Right forelimb (tissue), 1 donor: ENCODE results near the gene SERPINA12.

Experiments used
- DNase-seq: peaks from one replicate; pipeline ENCODE4 v3.0.0-alpha.2; 2018

The SERPINA12 gene

DNA sequence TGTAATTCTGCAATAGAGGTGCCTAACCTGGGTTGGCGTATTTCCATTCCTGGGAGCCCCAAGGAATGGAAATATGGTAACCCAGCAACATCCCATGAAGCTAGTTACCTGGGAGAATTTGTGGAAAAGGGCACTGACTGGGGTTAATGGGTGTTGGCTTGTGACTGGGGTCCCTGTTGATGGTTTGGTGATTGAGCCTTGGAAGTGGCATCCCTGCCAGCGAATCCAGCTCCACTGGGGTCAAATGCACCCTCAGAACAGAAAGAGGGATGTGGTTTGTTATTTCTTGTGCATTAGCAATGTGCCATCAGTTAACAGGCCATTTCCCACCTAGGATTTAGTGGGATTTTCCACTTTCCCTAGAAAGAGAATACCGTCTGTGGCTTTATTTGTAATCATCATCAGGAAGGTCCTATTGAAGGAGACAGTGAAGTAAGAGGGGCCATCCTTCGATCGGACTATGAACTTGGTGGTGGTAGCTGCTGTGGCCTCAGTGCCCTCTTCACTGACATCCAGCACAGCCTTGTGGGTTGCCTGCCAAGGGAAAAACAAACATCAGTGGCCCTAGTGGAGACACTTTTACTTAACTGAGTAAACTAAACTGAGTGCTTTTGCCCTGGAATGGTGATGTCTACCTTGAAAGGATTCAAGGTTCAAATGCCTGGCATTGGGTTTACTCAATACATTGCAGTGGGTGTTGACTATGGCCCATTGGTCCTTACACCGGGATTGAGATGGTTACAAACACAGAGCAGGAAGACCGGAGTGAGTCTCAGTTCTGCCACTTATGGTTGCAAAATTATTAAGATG is 46.3 kb downstream of the SERPINA12 start:
- no peak for DNase-seq

DNA sequence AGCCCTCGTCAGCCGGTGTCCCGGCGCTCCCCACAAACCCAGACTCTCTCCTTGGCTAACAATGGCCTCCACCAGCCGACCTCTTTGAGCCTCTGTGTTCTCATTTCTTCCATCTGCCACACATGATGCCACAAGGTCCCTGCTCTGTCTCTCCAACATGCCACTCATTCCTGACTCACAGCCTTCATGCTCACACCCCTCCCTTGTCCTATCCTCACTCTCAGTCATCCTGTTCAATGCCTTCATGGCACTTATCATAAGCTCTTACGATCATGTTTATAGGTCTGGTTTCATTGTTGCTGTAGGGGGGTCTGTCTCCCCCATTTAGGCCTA is 47.1 kb downstream of the SERPINA12 start:
- DNase-seq: no peak

DNA sequence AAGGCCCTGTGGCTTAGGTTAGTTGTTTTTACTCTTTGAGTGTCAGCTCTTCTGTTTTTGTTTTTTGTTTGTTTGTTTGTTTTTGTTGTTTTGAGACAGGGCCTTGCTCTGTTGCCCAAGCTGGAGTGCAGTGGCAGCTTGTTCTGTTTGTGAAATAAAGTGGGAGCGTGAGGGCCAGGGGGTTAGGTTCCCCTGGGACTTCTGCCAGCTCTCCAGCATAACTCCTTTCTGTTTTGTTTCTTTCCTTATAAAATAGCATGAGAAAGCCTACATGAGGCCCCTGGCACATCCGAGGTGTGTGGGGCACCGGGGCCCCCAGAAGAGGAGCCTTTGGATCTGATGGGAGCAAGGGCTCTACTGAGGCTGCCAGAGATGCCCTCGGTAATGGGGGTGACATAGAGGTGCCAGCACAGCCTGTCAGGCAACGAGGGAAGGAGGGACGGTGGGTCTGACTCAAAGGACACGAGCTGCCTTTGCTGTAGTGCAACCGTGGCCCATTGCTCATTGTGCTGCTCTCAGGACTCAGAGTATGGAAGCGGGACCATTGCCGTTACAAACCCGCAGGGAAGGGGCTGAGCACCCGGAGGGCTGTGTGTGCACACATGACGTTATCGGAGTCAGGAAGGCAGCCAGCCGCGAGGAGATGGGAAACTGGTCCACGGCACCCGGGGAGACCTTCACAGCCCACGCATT is 47.6 kb downstream of the SERPINA12 start:
- DNase-seq: no peak

DNA sequence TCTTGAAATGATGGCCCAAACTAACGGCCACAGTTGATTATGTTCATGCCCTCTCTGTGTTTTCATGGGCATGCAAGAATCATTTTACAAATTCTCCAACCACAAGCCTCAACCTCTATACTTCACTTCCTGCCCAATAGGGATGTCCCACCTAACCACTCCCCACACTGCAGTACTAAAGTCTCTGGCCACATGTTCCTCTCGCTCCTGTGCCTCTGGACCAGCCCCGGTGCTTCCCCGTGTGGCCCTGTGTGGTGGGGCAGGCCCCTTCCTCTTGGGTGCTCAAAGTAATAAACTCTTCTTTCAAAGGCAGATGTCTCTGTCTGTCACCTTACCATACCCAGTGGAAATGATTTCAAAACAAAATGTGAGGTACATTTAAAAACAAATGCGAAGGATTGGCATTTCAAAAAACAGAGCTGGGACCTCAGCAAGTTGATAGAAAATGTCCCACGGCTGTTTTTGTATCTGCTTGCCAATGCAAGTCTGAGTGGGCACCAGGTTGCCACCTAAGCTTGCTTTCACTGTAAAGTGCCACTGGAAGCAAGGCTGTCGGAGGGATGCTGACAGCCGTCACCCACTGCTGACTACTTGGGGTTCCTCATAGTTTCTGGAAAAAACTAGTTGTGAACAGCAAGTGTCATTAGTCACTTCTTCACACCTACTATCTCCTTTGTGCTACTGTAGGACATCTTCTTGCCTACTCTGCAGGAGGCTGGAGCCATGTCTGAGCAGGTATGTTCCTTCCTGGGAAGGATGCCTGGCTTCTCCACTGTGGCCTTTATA is 48.4 kb downstream of the SERPINA12 start:
- DNase-seq: no peak

DNA sequence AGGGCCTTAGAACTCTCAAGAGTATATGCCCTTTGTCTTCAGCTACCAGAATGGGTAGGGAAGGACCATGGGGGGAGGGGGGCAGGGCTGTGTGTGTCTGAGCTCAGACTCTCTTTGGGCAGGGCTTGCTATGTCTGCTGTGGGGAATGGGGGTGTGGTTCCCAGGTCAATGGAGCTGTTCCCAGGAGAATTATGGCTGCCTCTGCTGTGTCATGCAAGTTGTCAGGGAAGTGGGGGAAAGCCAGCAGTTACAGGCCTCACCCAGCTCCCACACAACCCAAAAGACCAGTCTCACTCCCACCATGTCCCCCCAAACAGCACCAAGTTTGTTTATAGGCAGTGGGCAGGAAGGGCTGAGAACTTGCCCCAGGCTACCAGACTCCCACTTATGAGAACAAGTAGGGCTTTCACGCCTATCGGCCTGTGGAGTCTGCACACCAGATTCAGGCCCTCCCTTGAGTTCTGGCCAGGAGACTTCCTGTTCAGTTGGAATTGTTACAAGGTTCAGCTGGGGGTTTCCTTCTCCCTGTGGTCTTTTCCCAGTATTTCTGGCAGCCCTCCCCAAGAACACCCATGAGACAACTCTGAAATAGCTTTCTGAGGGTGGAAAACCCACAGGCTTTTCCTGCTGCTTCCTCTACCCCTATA is 50.6 kb downstream of the SERPINA12 start:
- DNase-seq: no peak

DNA sequence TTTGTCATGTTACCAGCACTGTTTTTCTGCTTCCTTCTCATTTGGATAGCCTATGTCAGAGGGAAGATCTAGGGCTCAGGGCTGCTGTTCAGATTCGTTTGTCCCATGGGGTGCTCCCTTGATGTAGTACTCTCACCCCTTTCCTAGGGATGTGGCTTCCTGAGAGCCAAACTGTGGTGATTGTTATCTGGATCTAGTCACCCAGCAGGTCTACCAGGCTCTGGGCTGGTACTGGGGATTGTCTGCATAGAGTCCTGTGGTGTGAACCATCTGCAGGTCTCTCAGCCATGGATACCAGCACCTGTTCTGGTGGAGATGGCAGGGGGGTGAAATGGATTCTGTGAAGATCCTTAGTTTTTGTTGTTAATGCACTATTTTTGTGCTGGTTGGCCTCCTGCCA is 51.2 kb downstream of the SERPINA12 start:
- no peak for DNase-seq

DNA sequence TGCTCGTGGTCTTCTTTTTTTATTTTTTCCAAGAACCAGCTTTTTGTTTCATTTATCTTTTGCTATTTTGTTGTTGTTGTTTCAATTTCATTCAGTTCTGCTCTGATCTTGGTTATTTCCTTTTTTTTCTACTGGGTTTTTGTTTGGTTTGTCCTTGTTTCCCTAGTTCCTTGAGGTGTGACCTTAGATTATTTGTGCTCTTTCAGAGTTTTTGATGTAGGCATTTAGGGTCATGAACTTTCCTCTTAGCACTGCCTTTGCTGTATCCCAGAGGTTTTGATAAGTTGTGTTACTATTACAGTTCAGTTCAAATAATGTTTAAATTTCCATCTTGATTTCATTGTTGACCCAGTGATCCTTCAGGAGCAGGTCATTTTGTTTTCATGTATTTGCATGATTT is 53.3 kb downstream of the SERPINA12 start:
- no peak for DNase-seq

DNA sequence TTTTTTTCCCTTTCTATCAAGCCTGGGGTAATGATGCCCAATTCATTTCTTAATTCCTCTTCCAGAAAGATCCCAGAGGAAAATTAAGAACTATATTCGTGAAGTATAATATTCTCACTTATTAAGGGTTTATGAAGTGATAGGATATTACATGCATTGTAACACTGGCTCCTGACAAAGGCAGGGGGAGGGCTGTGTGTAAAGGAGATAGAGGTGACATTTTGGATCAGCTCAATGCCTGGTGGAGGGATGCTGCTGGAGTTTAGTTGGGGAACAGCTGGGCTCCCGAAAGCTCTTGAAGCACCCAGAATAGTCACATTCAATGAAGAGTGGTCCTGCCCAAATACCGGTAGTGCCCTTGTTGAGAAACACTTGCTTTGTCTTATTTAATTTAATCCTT is 57.4 kb downstream of the SERPINA12 start:
- DNase-seq: no peak

DNA sequence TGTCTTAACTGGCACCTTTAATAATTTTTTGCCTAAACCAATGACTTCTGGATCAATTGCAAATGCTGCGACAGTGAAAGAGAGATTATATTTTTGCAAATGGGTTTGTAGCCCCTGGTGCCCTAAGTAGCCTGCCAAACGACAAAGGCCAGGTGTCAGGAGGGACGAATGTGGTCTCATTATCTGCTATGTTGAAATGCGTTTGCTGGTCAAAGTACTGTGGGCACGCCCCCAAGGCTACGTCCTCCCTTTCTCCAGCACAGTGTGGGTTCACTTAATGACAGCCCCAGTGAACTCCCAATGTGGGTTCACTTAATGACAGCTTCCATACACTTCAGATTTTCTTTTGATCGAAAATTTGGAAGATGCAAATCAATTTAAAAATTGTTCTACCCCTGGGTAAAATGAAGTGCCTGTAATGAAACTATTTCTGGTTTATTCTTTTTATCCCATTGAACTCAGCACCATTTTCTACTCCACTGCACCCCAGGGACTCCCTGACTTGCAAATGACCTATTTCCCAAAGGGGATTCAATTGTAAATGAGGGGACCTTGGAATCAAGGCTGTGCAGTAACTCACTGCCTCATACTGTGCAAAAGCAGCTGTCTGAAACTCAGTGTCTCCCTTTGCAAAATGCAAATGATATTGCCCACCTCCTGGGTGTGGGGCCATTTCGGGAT is 58.0 kb downstream of the SERPINA12 start:
- DNase-seq: no peak

DNA sequence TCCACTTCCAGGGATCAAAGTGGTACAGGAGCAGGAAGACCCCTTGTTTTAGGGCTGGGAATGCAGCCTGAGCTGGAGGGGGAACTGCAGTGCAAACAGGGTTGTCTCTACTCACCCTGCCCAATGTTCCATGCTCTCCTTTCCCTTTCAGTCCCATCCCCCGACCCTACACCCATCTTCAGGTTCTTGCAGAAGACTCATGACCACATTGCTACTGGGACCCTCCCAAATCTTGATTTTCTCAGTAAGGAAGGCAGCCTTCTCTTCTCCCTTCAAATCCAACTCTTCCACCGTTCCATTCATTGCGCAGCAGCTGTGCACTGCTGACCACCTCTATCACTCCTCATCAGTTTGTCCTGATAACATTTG is 58.6 kb downstream of the SERPINA12 start:
- DNase-seq: no peak

DNA sequence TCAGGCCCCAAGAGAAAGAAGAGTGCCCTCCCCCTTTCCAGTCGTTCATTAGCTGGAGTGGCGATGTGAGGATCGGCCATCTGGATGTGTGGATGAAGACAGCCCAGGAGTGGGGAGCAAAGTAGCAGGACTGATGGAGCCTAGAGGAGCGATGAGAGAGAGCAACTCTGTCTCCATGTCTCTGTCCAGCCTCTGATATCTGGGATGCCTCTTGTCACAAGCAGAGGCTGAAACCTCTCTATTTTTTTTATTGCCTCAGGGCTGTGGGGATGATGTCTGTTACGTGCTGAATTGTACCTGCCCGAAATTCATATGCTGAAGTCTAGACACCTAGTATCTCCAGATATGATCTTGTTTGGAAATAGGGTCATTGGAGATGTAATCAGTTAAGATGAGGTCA is 59.3 kb downstream of the SERPINA12 start:
- DNase-seq: no peak

DNA sequence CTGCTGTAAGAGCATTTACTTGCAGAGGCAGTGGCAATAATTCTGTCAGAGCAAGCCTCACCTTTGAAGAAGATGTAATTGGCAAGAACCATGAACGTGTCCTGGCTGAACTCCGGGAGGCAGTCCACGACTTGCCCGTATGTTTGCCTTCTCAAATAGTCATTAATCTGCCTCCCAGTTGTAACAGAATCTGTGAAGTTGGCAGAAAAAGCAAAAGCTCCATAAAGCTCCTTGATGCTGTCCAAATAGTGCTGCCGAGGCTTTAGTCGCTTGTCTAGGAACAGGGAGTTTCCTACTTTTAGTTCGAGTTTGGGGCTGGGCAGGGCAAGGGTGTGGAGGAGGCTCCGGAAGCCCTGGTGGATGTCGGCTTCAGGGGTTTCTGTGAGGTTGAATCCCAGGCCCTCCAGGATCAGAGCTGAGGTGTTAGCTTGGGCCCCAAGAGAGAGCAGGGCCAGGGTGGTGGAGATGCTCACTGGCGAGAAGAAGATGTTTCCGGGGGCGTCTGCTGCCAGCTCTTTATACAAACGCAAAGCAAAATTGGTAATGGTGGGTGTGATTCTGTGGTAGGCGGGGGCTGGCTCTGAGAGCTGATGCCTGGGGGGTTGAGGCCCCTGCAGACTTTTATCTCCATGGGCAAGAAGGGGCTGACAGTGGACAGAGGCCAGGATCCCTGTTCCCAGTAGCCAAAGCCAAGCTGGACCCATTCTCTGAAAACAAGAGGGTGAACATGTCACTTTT is 61.0 kb downstream of the SERPINA12 start:
- no peak for DNase-seq

DNA sequence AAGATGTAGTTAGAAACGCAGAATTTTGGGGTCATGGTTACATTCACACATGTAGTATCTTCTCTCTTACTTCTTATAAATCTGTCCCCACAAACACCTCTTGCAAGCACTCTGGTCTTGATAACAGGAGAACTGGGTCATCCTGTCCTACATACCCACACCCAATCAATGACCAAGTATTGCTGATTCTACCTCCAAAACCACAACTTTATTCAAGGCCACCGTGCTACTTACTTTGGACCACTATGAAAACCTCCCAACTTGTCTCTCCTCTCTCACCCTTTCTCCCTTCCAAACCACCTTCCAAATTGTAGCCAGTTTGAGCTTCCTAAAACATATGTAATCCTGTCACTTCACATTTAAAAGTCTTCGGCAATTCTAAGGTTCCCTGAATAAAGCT is 62.1 kb downstream of the SERPINA12 start:
- DNase-seq: no peak

DNA sequence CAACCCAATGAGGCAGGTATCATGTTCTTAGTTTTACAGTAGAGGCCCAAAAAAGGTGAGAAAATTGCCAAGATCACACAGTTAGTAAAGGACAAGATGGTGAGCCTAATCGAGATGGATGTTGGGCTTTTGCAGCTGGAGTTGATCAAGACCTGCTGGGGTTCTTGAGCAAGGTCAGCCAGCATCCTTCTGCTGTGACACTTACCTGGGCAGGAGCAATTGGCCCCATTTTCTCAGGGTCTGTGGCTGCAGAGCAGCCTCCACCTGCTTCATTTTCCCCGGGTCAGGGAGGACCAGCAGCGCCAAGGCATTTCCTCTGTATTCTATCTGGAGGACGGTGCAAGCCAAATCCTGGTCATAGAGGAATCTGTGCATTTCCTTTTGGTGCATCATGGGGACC is 63.1 kb downstream of the SERPINA12 start:
- no peak for DNase-seq

DNA sequence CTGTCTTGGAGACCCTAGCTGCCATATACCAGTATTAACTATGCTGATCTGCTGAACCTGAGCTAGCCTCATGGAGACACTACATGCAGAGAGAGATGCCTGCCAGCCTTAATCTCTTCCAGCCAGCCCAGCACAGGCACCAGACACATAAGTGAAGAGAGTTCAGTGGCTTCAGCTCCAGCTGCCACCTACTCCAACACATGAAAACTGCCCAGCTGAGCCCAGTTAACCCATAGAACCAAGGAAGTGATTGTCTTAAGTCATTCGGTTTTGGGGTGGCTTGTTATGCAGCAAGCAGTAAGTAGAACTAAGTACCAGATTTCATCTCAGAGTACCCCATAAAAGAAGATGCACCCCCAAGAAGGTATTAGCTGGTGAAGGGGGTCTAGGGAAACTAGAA is 64.3 kb downstream of the SERPINA12 start:
- DNase-seq: no peak

DNA sequence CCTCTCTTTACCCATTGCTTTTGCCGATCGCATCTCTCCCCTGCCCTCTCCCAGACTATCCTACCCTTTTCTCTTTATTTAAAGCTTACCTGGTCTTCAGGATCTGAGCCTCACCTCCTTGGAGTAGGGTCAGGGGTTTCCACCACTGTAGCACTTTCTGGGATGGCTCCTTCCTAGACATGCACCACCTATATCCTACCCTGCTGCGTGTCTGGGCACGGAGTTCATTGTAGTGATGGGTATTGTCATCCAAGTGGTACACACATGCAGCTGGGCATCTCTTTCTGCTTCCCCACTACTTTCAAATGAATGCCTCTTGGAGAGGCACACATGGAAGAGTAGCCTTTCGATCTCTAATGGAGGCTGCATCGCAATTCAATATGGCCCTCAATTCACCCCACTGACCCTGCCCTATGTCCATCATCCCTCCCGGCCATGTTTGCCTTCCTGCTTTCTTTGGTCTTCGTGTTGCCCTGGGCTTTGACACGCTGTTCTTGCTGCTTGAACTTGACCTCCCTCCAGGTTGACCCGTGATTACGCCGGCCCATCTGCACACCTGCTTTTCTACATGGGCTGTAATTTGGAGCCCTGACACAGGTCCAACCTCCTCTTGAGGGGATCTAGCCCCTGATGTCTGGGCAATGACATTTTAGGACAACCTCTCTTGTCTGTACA is 67.6 kb downstream of the SERPINA12 start:
- DNase-seq: no peak

DNA sequence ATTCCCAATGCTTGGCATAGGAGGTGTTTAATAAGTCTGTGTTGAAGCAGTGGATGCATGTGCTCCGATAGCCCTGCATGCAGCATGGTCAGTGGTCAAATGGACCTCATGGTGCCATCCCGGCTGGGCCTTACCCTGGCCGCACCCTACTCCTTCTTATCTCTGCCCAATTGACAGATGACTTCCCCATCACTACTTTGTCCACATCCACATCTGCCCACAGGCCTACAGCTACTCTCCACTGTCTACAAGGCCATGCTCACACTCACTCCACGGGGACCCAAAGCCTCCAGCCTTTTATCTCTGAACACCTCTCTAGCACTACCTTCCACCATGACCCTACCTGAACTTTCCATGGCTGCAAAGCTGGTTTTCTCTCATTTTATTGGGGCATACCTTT is 68.1 kb downstream of the SERPINA12 start:
- no peak for DNase-seq

DNA sequence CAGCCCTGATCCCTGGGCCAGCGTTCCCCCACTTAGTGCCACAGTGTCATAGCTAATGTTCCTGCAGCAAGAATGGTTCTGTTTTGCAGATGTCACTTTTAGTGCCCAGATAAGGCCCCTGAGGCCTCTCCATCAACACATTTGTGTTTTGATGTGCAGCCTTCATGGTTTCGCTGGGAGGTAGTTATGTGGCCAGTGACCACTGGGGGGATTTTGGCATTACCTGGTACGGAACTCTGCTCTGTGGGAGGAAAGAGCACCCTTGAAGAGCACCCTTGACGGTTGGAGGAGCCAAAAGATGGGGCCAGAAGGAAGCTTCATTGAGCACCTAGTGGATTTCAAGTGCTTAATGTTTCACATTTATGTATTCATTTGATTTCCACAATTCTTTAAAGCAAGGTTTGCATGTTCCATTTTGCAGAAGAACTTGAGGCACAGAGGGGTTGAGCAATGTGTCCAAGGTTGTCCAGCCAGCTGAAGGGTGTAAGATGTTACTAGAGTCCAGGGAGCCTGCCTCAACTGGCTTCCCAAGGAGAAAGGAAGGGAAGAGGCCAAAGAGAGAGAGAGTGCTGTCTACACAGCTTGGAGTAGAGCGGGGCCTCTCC is 69.7 kb downstream of the SERPINA12 start:
- DNase-seq: no peak
